GM20000 (cell line): ENCODE results near the gene SLX4IP.

Experiments
- DNase-seq: peaks from one replicate; pipeline ENCODE4 v3.0.0; 2012; ENCODE audit warnings: low spot score
- TF ChIP-seq, protein P1 (sequence below): IDR thresholded peaks from 2 replicates; pipeline ENCODE4 v1.5.1; 2012; ENCODE audit warnings: mild to moderate bottlenecking, control low read depth; ENCODE audit errors: extremely low read depth, missing control alignments

SLX4IP gene

DNA sequence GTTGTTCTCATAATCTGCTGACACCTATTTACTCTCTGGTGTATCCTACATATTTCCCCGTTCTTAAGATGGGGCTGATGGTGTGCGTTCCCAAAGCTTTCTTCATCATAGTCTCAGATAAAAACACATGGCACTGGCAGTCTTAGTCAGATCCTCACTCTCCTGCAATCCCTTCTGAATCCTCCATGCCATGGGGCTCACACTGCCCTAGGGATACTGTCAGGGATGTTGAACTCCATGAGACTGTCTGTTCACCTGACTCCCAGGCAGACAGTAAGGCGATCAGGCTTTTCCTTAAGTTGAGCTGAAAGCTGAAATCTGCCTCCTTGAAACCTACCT is 76.0 kb downstream of the SLX4IP start:
- DNase-seq = no peak
- TF ChIP-seq, protein P1, sequence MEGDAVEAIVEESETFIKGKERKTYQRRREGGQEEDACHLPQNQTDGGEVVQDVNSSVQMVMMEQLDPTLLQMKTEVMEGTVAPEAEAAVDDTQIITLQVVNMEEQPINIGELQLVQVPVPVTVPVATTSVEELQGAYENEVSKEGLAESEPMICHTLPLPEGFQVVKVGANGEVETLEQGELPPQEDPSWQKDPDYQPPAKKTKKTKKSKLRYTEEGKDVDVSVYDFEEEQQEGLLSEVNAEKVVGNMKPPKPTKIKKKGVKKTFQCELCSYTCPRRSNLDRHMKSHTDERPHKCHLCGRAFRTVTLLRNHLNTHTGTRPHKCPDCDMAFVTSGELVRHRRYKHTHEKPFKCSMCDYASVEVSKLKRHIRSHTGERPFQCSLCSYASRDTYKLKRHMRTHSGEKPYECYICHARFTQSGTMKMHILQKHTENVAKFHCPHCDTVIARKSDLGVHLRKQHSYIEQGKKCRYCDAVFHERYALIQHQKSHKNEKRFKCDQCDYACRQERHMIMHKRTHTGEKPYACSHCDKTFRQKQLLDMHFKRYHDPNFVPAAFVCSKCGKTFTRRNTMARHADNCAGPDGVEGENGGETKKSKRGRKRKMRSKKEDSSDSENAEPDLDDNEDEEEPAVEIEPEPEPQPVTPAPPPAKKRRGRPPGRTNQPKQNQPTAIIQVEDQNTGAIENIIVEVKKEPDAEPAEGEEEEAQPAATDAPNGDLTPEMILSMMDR = no peak

DNA sequence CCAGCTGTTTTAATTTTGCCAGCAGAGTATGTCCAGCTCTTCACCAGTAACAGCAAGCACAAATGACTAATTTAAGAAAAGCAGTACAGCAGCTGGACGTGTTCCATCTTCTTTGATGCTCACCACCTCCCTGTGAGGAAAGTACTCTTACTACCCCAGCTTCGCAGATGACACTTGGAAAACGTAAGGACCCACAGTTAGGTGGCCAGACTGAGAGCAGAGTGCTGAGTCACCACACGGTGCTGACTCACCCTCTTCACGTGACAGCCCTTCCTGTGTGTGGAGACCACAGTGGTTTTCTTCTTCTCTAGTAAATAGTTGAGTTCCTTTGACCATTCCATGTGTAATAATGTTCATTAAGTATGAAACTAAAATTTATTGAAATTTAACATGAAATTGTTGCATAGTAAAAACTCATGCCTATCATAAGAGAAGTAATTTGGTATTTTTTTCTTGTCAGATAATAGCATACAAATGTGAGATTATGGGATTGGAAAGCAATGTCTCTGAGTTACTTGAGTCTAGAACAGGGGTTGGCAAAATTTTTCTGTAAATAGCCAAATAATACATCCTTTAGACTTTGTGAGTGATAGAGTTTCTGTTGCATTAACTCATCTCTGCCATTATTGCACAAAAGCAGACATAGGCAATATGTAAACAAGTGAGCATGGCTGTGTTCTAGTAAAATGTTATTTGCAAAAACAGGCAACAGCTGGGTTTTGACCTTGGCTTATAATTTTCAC is 76.6 kb downstream of the SLX4IP start:
- TF ChIP-seq, protein P1 = no peak
- DNase-seq = peak; percentile 74

- DNase-seq = no peak
- TF ChIP-seq, protein P1 = no peak
These were observed 78.0 kb downstream of the SLX4IP start for GRCh38 chr20:10513061-10513460.

- no peak for DNase-seq
- TF ChIP-seq, protein P1 = no peak
These were observed 78.9 kb downstream of the SLX4IP start for GRCh38 chr20:10513931-10514575.

DNA sequence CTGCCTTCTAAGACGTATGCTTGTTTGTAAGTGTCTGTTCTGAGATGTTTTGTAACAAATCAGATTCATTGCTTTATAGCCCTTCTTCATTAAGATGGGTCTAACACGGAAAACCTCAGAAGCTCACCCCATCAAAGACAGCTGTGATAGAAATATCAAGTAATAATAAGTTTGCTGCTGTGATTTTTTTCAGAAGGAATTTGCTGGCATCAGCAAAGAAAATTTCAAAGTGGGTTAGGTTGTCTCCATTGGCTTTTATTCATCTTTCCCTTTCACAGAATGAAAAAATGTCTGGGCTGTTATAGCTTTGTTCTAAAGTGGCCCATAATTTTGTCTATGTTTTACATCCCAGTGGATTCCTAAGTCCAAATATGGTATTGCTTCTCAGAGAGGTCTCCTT is 81.4 kb downstream of the SLX4IP start:
- no peak for DNase-seq
- TF ChIP-seq, protein P1 = no peak

- no peak for DNase-seq
- TF ChIP-seq, protein P1 = no peak
These were observed 84.4 kb downstream of the SLX4IP start for GRCh38 chr20:10519361-10520046.

GRCh38 chr20:10520528-10520927 is 85.4 kb downstream of the SLX4IP start:
- TF ChIP-seq, protein P1 = no peak
- DNase-seq = no peak
